Epithelial cell of proximal tubule (primary cell): ENCODE measurements around the gene UBE2O. TPM values are rescaled to one million over a fixed set of nuclear protein-coding genes. Genes with fewer than 3 reads are reported as not detected.
"Not testable (repeated sequence)": the region's sequence is repeated elsewhere in the genome, so short reads cannot be mapped to it uniquely, and the experiment has no call there.

Experiments
- DNase-seq: peaks from one replicate; pipeline ENCODE4 v3.0.0-alpha.2; 2011; ENCODE audit warnings: low read depth
- H3K4me3 ChIP-seq: 2 replicates; pipeline ENCODE4 v1.5.1; 2011; ENCODE audit warnings: low read depth, mild to moderate bottlenecking, low read length
- total RNA-seq: library from RNA; depleted of rRNA; stranded (reverse); fragments of >200 nt; gene quantifications from 2 replicates; pipeline ENCODE4 v1.2.3, GENCODE V29; 2015
- TF ChIP-seq, protein P1 (sequence below): conservative IDR thresholded peaks from 2 replicates; pipeline ENCODE4 v1.5.1; 2012; ENCODE audit warnings: low read depth, mild to moderate bottlenecking, low read length

UBE2O gene
- total RNA-seq, 1 donor from 2014 or later: 15.6 TPM

DNA sequence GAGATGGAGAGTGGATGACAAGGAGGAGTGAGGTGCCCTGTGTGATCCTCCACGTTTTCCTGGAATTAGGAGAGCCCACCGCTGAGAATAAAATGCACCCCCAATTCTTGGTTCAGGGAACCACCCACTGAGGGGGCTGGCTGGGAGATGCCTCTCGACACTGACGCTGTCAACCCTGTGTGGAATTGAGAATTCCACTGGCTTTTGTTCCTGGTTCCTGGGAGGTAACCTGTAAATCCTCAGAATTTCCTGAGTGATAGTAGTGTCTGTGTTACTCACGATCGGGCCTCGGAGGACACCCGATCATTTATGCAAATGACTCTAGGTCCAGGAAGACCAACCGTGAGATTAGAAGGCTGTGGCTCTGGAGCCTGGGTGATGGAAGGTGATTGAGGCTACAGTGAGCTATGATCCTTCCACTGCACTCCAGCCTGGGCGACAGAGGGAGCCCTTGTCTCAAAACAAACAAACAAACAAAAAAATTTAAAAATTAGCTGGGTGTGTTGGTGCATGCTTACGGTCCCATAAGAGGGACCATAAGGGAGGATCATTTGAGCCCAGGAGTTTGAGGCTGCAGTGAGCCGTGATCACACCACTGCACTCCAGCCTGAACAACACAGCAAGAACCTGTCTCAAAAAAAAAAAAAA lies 87.6 kb downstream of the UBE2O start:
- H3K4me3 ChIP-seq: no peak overlapping the region
- no peak for DNase-seq
- TF ChIP-seq, protein P1, sequence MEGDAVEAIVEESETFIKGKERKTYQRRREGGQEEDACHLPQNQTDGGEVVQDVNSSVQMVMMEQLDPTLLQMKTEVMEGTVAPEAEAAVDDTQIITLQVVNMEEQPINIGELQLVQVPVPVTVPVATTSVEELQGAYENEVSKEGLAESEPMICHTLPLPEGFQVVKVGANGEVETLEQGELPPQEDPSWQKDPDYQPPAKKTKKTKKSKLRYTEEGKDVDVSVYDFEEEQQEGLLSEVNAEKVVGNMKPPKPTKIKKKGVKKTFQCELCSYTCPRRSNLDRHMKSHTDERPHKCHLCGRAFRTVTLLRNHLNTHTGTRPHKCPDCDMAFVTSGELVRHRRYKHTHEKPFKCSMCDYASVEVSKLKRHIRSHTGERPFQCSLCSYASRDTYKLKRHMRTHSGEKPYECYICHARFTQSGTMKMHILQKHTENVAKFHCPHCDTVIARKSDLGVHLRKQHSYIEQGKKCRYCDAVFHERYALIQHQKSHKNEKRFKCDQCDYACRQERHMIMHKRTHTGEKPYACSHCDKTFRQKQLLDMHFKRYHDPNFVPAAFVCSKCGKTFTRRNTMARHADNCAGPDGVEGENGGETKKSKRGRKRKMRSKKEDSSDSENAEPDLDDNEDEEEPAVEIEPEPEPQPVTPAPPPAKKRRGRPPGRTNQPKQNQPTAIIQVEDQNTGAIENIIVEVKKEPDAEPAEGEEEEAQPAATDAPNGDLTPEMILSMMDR: peak; percentile 68

- TF ChIP-seq, protein P1: no peak
- no peak overlapping the region for H3K4me3 ChIP-seq
- DNase-seq: no peak
Observed at GRCh38 chr17:76363107-76363842, 89.7 kb downstream of the UBE2O start.

DNA sequence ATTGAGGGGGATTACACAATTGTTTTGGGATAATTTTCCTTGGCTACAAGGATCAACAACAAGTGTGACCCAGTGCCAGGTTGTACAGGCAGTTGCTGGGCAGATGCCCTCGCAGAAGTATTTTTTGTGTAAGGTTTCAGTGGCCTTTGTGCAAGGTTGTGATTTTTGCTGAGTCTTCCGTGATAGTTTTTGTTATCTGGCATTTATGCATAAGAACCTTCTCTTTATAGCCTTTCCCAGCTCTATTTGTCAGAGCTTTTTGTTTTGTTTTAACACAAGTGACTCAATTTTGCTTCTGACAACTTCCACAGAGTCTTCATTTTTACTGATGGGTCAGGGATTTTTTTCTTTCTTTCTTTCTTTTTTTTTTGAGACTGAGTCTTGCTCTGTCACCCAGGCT lies 92.5 kb downstream of the UBE2O start:
- no peak for DNase-seq

GRCh38 chr17:76359776-76360175 lies 93.2 kb downstream of the UBE2O start:
- H3K4me3 ChIP-seq, DNase-seq: not testable (repeated sequence)

More for the DNA sequence above, 92.5 kb downstream of the UBE2O start:
- no peak overlapping the region for H3K4me3 ChIP-seq
- TF ChIP-seq, protein P1: no peak

GRCh38 chr17:76359375-76359774 lies 93.6 kb downstream of the UBE2O start:
- no peak for DNase-seq
- TF ChIP-seq, protein P1: no peak

DNA sequence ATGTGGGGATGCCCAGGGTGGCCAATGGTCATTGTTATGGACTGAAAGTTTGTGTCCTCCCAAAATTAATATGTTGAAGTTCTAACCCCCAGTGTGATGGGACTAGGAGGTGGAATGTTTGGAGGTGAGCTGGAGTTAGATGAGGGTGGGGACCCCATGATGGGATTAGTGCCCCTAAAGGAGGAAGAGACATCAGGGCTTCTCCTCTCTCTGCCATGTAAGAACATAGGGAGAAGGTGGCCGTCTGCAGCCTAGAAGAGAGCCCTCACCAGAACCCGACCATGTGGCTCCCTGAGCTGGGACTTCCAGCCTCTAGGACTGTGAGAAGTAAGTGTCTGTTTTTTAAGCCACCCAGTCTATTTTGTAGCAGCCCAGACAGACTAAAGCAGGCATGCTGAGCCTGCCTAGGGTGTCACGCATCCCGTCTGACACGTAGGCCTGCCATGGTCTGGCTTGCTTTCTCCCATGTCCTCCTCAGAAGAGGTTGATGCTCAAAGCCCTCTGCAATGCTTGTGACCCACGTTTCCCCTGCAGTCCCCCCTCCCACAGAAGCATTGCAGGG lies 95.3 kb downstream of the UBE2O start:
- TF ChIP-seq, protein P1: no peak
- H3K4me3 ChIP-seq: no peak overlapping the region
- no peak for DNase-seq

More at GRCh38 chr17:76359375-76359774, 93.6 kb downstream of the UBE2O start:
- no peak overlapping the region for H3K4me3 ChIP-seq

GRCh38 chr17:76356803-76357456 lies 96.0 kb downstream of the UBE2O start:
- H3K4me3 ChIP-seq: no peak overlapping the region
- TF ChIP-seq, protein P1: no peak
- no peak for DNase-seq
